GM12891 (cell line): Measurements from ENCODE around the gene LAMP2.

Experiments used
- POLR2A ChIP-seq: IDR thresholded peaks from 2 replicates; pipeline ENCODE4 v1.6.1; 2011; ENCODE audit warnings: low read depth, low read length, control low read depth
- POLR2AphosphoS5 ChIP-seq: IDR thresholded peaks from 2 replicates; pipeline ENCODE4 v1.6.1; 2011; ENCODE audit warnings: low read depth, low read length, control low read depth
- POU2F2 ChIP-seq: IDR thresholded peaks from 2 replicates; pipeline ENCODE4 v1.6.1; 2011; ENCODE audit warnings: low read depth, mild to moderate bottlenecking, control low read depth, low read length, moderate library complexity
- SPI1 ChIP-seq: IDR thresholded peaks from 2 replicates; pipeline ENCODE4 v1.6.1; 2011; ENCODE audit warnings: low read depth, low read length, control low read depth
- TAF1 ChIP-seq: IDR thresholded peaks from 2 replicates; pipeline ENCODE4 v1.6.1; 2011; ENCODE audit warnings: low read depth, low read length, control low read depth

- TF ChIP-seq POLR2AphosphoS5 (no peak), POLR2A (no peak), TAF1 (no peak), POU2F2 (no peak), SPI1 (no peak)
Measured at GRCh38 chrX:120463241-120463640, 5.9 kb downstream of the LAMP2 start.
